Stimulated activated CD8-positive, alpha-beta memory T cell treated with anti-CD3 and anti-CD28 coated beads, Interleukin-15, amount 100 ng/mL, for 48 hours (primary cell): ENCODE data around the gene GGTLC3.
"Not testable (repeated sequence)": the region's sequence is repeated elsewhere in the genome, so short reads cannot be mapped to it uniquely, and the experiment has no call there.

ENCODE experiments used
- DNase-seq, 2 donors: peaks; one replicate each; pipeline ENCODE4 v3.0.0-alpha.2; 2020; ENCODE audit warnings: low read depth in 2 of 2

The GGTLC3 gene

GRCh38 chr22:18513454-18513853 lies 4.5 kb downstream of the GGTLC3 start:
- not testable (repeated sequence) for DNase-seq

- DNase-seq: not testable (repeated sequence)
Measured at GRCh38 chr22:18512378-18512777, 5.6 kb downstream of the GGTLC3 start.

GRCh38 chr22:18511327-18511726 lies 6.6 kb downstream of the GGTLC3 start:
- DNase-seq: not testable (repeated sequence)

- DNase-seq: not testable (repeated sequence)
Measured at GRCh38 chr22:18496227-18496626, 21.7 kb downstream of the GGTLC3 start.
